Naive thymus-derived CD8-positive, alpha-beta T cell (primary cell): ENCODE measurements around the gene ACTR3. TPM values are rescaled to one million over a fixed set of nuclear protein-coding genes. Genes with fewer than 3 reads are reported as not detected.

Source experiments
- ATAC-seq, 2 donors: fragments of 150-1000 bp; cut with Tn5 transposase in 1 of 2; sonication (Bioruptor Pico), chemical (Tn5 transposase) in 1 of 2; 1 replicate in 1 of 2; 2 replicates in 1 of 2; pipeline ENCODE4 v1.10.0; 2021; ENCODE audit warnings: mild to moderate bottlenecking in 2 of 2, moderate library complexity in 2 of 2
- POLR2A ChIA-PET: fragments of 350-600 bp; sonication (Branson Sonifier 250); formaldehyde crosslinking; loops from one replicate; lab custom pipeline; 2021; ENCODE audit warnings: antibody characterized with exemption; lab: Charles Lee
- DNase-seq, 10 donors: peaks; one replicate each; pipeline versions ENCODE4 v3.0.0 to v3.0.0-alpha.2; 2020 to 2022
- H3K27ac Mint-ChIP-seq, 10 donors: one replicate each; pipeline ENCODE4 v1.8.0; 2020 to 2022; ENCODE audit warnings: mild to moderate bottlenecking in 10 of 10, mixed read lengths in 10 of 10, moderate library complexity in 4 of 10, inconsistent platforms in 1 of 10
- H3K27me3 Mint-ChIP-seq, 5 donors: one replicate each; pipeline ENCODE4 v1.8.0; 2021 to 2022; ENCODE audit warnings: mixed read lengths in 5 of 5
- H3K36me3 Mint-ChIP-seq, 3 donors: one replicate each; pipeline ENCODE4 v1.8.0; 2020 to 2022; ENCODE audit warnings: mixed read lengths in 3 of 3, mild to moderate bottlenecking in 2 of 3, inconsistent platforms in 1 of 3
- H3K4me1 Mint-ChIP-seq, 4 donors: one replicate each; pipeline ENCODE4 v1.8.0; 2021 to 2022; ENCODE audit warnings: mixed read lengths in 4 of 4
- H3K4me3 Mint-ChIP-seq, 10 donors: one replicate each; pipeline ENCODE4 v1.8.0; 2020 to 2022; ENCODE audit warnings: mild to moderate bottlenecking in 10 of 10, mixed read lengths in 10 of 10, moderate library complexity in 6 of 10, inconsistent platforms in 1 of 10
- H3K9me3 Mint-ChIP-seq, 9 donors: one replicate each; pipeline ENCODE4 v1.8.0; 2020 to 2022; ENCODE audit warnings: mixed read lengths in 9 of 9, mild to moderate bottlenecking in 3 of 9, inconsistent platforms in 1 of 9, moderate library complexity in 1 of 9
- polyA plus RNA-seq, 3 donors: library from polyadenylated mRNA; unstranded; fragments of 300-500 nt; fragmentation: Illumina TruSeq; gene quantifications; one replicate each; pipeline ENCODE4 v1.2.3, GENCODE V29; 2021
- total RNA-seq, 8 experiments: library from RNA in 2 of 8; stranded (reverse) in 2 of 8; gene quantifications; one replicate each; pipeline ENCODE4 v1.2.3 and lab custom pipeline; 2021 to 2026

Gene ACTR3
- total and polyA plus RNA-seq, 5 experiments from 2014 or later, result 228 to 476 (median 390) TPM

DNA sequence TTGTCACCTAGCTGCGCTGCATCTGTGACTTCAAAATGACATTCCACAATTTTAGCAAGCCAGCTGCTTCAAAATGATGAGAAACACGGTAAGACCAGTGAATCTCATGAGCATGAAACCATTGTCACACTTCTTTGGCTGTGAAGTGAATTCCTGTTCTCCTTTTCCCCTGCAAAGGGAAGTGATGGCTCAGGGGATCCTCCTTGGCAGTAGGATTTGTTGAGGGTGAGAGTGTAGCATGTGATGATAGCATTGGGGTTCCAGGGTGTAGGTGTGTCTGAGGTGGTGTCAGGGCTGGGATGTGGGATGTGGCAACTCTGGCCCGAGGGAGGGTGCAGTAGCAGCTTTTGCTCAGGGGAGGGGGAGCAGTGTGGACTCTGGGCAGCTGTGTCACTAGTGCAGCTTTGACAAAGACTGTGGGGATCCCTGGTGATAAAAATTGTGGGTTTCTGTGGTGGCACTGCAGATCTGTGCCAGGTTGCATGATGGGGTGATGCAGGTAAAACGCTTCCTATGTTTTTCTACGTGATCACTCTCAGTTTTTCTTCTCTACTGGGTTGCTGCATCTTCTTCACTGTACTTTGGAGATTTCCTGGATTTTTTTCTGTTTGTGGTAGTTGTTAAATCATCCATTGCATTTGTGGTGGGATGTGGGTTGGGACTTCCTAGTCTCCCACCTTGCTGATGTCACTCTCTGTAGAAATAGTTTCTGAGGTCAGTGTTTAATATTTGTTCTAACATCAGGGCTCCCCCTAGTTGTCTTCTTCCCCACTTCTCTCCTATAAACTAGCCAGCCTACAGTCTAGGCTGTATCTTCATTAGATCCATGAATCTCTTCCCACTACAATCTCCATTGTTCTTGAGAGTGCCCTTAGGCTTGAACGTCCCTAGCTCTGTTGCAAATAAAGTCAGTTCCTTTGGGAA, 107.0 kb downstream of the ACTR3 start:
- ATAC-seq (no peak), DNase-seq (no peak)
- Mint-ChIP-seq H3K4me1 (peaks cover 0 to 2% (median 0%) of the 10 kb centered on the region in 4 donors), H3K27me3 (peaks cover 0 to 15% (median 2%) of the 10 kb centered on the region in 5 donors), H3K36me3 (peaks cover 0 to 9% (median 3%) of the 10 kb centered on the region in 3 donors), H3K27ac (no peak overlapping the region), H3K4me3 (no peak overlapping the region), H3K9me3 (peaks cover 0 to 3% (median 0%) of the 10 kb centered on the region in 9 donors)
- POLR2A ChIA-PET, result no interaction called here

DNA sequence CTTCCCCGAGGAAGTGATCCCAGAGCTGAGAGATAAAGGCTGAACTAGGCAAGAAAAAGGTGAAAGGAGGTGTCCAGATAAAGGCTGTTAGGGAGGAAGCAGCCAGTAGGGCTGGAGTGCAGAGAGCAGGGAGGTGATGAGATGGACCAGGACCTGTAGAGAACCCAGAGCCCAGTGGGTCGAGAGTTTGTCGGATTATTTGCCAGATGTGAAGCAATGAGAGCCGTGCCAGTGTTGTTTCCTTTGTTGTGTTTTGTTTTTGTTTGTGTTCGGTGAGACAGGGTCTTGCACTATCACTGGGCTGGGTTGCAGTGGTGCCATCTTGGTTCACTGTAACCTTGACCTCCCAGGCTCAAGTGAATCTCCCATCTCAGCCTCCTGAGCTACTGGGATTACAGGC, 111.3 kb downstream of the ACTR3 start:
- H3K36me3 Mint-ChIP-seq, result peaks cover 3 to 7% (median 5%) of the 10 kb centered on the region in 3 donors
- DNase-seq (no peak), ATAC-seq (no peak)
- POLR2A ChIA-PET, result no interaction called here
- no peak overlapping the region for H3K27ac Mint-ChIP-seq
- peaks cover 0 to 6% (median 2%) of the 10 kb centered on the region in 9 donors for H3K9me3 Mint-ChIP-seq
- H3K27me3 Mint-ChIP-seq, result peaks cover 0 to 21% (median 4%) of the 10 kb centered on the region in 5 donors
- H3K4me1 Mint-ChIP-seq, result peaks cover 0 to 2% (median 0%) of the 10 kb centered on the region in 4 donors
- H3K4me3 Mint-ChIP-seq, result no peak overlapping the region

DNA sequence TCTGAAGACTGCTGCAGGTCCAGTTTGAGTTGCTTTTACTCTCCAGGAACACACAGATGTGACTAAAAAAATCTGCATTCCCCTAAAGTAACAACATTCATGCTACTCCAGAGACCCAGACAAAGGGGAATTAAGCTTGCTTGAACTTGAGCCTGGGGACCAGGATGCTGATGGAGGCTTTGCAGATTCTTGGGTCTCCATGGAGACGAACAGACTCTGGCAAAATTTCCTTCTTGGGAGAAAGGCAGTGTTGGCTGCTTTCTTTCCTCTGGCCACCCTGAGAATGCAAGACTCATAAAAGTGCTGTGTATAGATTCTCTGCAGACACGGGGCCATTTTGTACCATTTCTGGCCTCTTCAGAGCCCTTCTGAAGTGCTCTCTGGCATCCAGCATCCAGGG, 112.0 kb downstream of the ACTR3 start:
- Mint-ChIP-seq H3K4me1 (peaks cover 0 to 2% (median 0%) of the 10 kb centered on the region in 4 donors), H3K4me3 (no peak overlapping the region), H3K9me3 (peaks cover 0 to 6% (median 2%) of the 10 kb centered on the region in 9 donors), H3K27me3 (peaks cover 0 to 21% (median 4%) of the 10 kb centered on the region in 5 donors), H3K36me3 (peaks cover 3 to 7% (median 5%) of the 10 kb centered on the region in 3 donors), H3K27ac (no peak overlapping the region)
- ATAC-seq (no peak), DNase-seq (no peak)
- POLR2A ChIA-PET, result no interaction called here

DNA sequence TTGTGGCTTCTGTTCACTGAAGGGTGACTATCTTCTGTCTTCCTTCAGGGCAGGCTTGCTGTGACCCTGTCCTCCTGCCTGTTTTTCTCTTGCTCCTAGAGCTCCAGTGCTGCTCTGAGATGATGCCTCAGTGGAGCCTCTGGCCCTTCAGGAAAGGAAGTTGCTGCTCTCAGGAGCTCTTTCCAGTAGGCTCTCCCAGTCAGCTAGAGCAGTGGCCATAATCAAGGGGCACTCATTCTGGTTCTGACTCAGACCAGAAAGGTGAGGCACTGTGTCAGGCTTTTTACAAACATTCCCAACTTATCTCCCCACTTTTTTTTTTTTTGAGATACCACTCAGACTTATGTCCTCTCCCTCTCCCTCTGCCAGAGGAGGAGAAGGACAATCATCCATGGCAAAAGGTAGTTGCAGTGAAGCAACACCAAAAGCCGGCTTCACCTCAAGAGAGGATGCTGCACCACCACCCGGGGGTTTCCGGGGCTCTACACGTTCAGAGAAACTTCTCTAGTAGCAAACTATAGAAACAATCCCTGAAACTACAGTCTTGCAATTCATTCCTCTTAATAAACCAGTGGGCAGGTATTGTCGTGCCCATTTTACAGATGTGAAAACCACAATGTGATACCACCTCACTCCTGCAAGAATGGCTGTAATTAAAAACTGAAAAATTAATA, 115.4 kb downstream of the ACTR3 start:
- Mint-ChIP-seq H3K27me3 (peaks cover 2 to 14% (median 6%) of the 10 kb centered on the region in 5 donors), H3K27ac (peak overlapping the region in 1 of 10 donors; percentile 43)

GRCh38 chr2:114006460-114006859, 116.6 kb downstream of the ACTR3 start:
- H3K36me3 Mint-ChIP-seq, result peaks cover 0 to 7% (median 2%) of the 10 kb centered on the region in 3 donors
- POLR2A ChIA-PET, result no interaction called here
- H3K4me3 Mint-ChIP-seq, result no peak overlapping the region
- H3K27ac Mint-ChIP-seq, result no peak overlapping the region
- no peaks in the 10 kb centered on the region for H3K4me1 Mint-ChIP-seq
- H3K9me3 Mint-ChIP-seq, result peaks cover 0 to 6% (median 2%) of the 10 kb centered on the region in 9 donors
- DNase-seq, result no peak
- H3K27me3 Mint-ChIP-seq, result peaks cover 2 to 10% (median 6%) of the 10 kb centered on the region in 5 donors
- no peak for ATAC-seq

More for the DNA sequence above, 115.4 kb downstream of the ACTR3 start:
- no peaks in the 10 kb centered on the region for H3K4me1 Mint-ChIP-seq
- no peak overlapping the region for H3K4me3 Mint-ChIP-seq
- POLR2A ChIA-PET, result no interaction called here
- no peak for DNase-seq
- peaks cover 0 to 6% (median 2%) of the 10 kb centered on the region in 9 donors for H3K9me3 Mint-ChIP-seq
- peaks cover 0 to 7% (median 5%) of the 10 kb centered on the region in 3 donors for H3K36me3 Mint-ChIP-seq
- ATAC-seq, result no peak

- POLR2A ChIA-PET, result no interaction called here
- H3K27me3 Mint-ChIP-seq, result peaks cover 2 to 10% (median 6%) of the 10 kb centered on the region in 5 donors
- H3K4me1 Mint-ChIP-seq, result no peaks in the 10 kb centered on the region
- ATAC-seq, result no peak
- peaks cover 0 to 7% (median 2%) of the 10 kb centered on the region in 3 donors for H3K36me3 Mint-ChIP-seq
- H3K27ac Mint-ChIP-seq, result no peak overlapping the region
- no peak for DNase-seq
- H3K9me3 Mint-ChIP-seq, result peaks cover 0 to 11% (median 2%) of the 10 kb centered on the region in 9 donors
- no peak overlapping the region for H3K4me3 Mint-ChIP-seq
These were observed 117.5 kb downstream of the ACTR3 start for GRCh38 chr2:114007436-114007835.

DNA sequence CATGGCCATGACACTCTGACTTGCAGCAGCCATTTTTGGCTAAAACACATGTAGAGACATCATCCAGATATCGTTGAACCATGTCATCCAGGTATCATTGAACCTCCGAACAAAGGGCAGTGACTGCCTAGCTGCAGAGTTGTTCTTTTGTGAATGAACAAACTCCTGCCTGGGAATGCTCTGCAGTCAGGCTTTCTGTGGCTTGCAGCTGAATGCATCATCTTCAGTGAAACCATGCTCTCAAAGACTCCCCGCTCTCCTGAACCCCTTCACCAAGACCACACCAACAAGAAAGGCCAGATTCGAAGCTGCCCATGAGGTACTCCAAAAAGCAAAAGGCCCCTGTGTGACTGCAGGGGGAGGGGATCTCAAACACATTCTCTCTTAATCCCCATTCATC, 118.8 kb downstream of the ACTR3 start:
- POLR2A ChIA-PET, result no interaction called here
- H3K4me3 Mint-ChIP-seq, result no peak overlapping the region
- peaks cover 0 to 13% (median 2%) of the 10 kb centered on the region in 9 donors for H3K9me3 Mint-ChIP-seq

GRCh38 chr2:114009205-114009944, 119.5 kb downstream of the ACTR3 start:
- Mint-ChIP-seq H3K9me3 (peaks cover 0 to 10% (median 1%) of the 10 kb centered on the region in 9 donors), H3K4me3 (no peak overlapping the region), H3K27ac (no peak overlapping the region), H3K36me3 (peaks cover 0 to 3% (median 0%) of the 10 kb centered on the region in 3 donors), H3K27me3 (peaks cover 0 to 10% (median 4%) of the 10 kb centered on the region in 5 donors), H3K4me1 (no peaks in the 10 kb centered on the region)
- ATAC-seq (no peak), DNase-seq (no peak)
- POLR2A ChIA-PET, result no interaction called here

More for the DNA sequence above, 118.8 kb downstream of the ACTR3 start:
- Mint-ChIP-seq H3K27ac (no peak overlapping the region), H3K4me1 (no peaks in the 10 kb centered on the region), H3K27me3 (peaks cover 2 to 10% (median 6%) of the 10 kb centered on the region in 5 donors), H3K36me3 (peaks cover 0 to 7% (median 0%) of the 10 kb centered on the region in 3 donors)
- ATAC-seq (no peak), DNase-seq (no peak)

DNA sequence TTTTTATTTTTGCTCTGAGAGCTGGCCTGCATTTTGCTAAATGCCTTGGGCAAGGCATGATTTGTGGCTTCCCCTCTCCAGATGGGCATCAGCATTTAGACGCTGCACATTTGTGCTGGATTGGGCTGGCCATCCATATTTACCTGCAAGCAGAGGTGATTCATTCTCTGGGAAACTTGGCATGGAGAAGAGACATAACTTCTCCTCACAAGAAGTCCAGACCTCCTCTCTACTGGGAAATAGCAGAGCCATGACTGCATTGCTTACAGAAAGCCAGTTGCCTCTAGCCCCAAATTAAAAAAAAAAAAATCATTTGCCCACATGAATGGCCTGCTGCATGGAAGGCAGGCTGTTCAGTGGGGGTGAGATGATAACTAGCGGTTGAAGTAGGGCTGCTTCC, 120.1 kb downstream of the ACTR3 start:
- no peak overlapping the region for H3K27ac Mint-ChIP-seq
- no peak for ATAC-seq
- no peak for DNase-seq
- H3K4me1 Mint-ChIP-seq, result no peaks in the 10 kb centered on the region
- H3K27me3 Mint-ChIP-seq, result peaks cover 0 to 10% (median 2%) of the 10 kb centered on the region in 5 donors
- POLR2A ChIA-PET, result no interaction called here
- H3K9me3 Mint-ChIP-seq, result peaks cover 0 to 7% (median 0%) of the 10 kb centered on the region in 9 donors
- no peak overlapping the region for H3K4me3 Mint-ChIP-seq
- H3K36me3 Mint-ChIP-seq, result no peaks in the 10 kb centered on the region

DNA sequence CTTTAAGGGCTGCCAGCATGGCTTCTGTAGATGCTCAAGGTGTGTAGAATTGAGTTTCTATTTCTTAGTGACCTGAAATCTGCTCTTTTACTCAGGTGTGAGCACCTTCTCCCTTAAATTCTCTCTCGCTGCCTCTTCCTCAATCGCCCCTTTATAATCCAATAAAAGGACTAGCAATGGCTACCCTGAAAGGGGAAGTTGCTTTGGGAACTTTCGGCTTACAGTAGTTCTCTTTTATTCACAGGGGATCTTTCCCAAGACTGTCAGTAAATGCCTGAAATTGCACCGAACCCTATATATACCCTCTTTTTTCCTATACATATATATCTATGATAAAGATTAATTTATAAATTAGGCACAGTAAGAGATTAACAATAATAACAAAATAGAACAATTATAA, 121.8 kb downstream of the ACTR3 start:
- H3K27ac Mint-ChIP-seq, result no peak overlapping the region

More for the DNA sequence above, 121.8 kb downstream of the ACTR3 start:
- POLR2A ChIA-PET, result no interaction called here
- Mint-ChIP-seq H3K27me3 (peaks cover 0 to 23% (median 3%) of the 10 kb centered on the region in 5 donors), H3K4me1 (no peaks in the 10 kb centered on the region), H3K36me3 (no peaks in the 10 kb centered on the region), H3K9me3 (peaks cover 0 to 11% (median 2%) of the 10 kb centered on the region in 9 donors), H3K4me3 (no peak overlapping the region)
- DNase-seq, result no peak
- ATAC-seq, result no peak
